Panc1 (cell line): ENCODE measurements around the gene TIGAR. TPM values are rescaled to one million over a fixed set of nuclear protein-coding genes. Genes with fewer than 3 reads are reported as not detected.

Source experiments
- ATAC-seq: fragments of 200-7000 bp; cut with Tn5 transposase; 2 replicates; pipeline ENCODE4 v1.9.1; 2020; ENCODE audit warnings: mild to moderate bottlenecking, moderate library complexity
- BruUV-seq: library from RNA; stranded (reverse); fragments of 400-500 nt; replicated peaks from 2 replicates; lab custom pipeline; 2021; lab: Mats Ljungman, UMichigan
- CTCF ChIA-PET: fragments of 300-600 bp; sonication (Branson Sonifier 250); formaldehyde crosslinking; loops from one replicate; lab custom pipeline; 2022; ENCODE audit warnings: antibody characterized with exemption; lab: Charles Lee
- POLR2A ChIA-PET: fragments of 300-600 bp; sonication (Branson Sonifier 250); formaldehyde crosslinking; loops from one replicate; lab custom pipeline; 2022; ENCODE audit warnings: antibody characterized with exemption; lab: Charles Lee
- DNase-seq: peaks from one replicate; pipeline ENCODE4 v3.0.0-alpha.2; 2010; ENCODE audit warnings: low read depth, low spot score
- H3K27ac ChIP-seq: 2 replicates; pipeline ENCODE4 v1.5.1; 2011; ENCODE audit warnings: mild to moderate bottlenecking, low read length, inconsistent platforms
- H3K27me3 ChIP-seq: fragments of 200-500 bp; sonication (Bioruptor generic); 2 replicates; pipeline ENCODE4 v1.6.0; 2014; ENCODE audit warnings: low read length, inconsistent platforms; ENCODE audit not compliant: control insufficient read depth, insufficient read depth
- H3K36me3 ChIP-seq: fragments of 200-500 bp; sonication (Bioruptor generic); 2 replicates; pipeline ENCODE4 v1.5.1; 2014; ENCODE audit warnings: inconsistent platforms, mild to moderate bottlenecking, low read length, moderate library complexity; ENCODE audit not compliant: control insufficient read depth, insufficient read depth
- H3K4me1 ChIP-seq: 2 replicates; pipeline ENCODE4 v1.5.1; 2011; ENCODE audit warnings: inconsistent platforms, mild to moderate bottlenecking, low read length, moderate library complexity; ENCODE audit not compliant: control insufficient read depth, insufficient read depth
- H3K4me3 ChIP-seq, 2 experiments: 2 replicates each; pipeline ENCODE4 v1.5.1; 2011 to 2012; ENCODE audit warnings: low read depth in 2 of 2, low read length in 2 of 2, mild to moderate bottlenecking in 2 of 2, inconsistent platforms in 1 of 2, moderate library complexity in 1 of 2
- H3K9me3 ChIP-seq: fragments of 200-500 bp; sonication (Bioruptor generic); 2 replicates; pipeline ENCODE4 v1.5.1; 2014; ENCODE audit warnings: low read depth, mild to moderate bottlenecking, inconsistent platforms, low read length, moderate library complexity; ENCODE audit not compliant: control insufficient read depth, insufficient read depth
- CTCF ChIP-seq: fragments of 450-650 bp; IDR thresholded peaks from 2 replicates; pipeline ENCODE4 v1.5.1; 2017; ENCODE audit warnings: mild to moderate bottlenecking
- POLR2AphosphoS5 ChIP-seq: IDR thresholded peaks from 2 replicates; pipeline ENCODE4 v1.6.1; 2012; ENCODE audit warnings: mild to moderate bottlenecking, low read depth, low read length, moderate library complexity
- REST ChIP-seq, 2 experiments: IDR thresholded peaks; 2 replicates each; pipeline ENCODE4 v1.6.1; 2011 to 2012; ENCODE audit warnings: low read depth in 2 of 2, control low read depth in 1 of 2, low read length in 1 of 2, mild to moderate bottlenecking in 1 of 2, moderate library complexity in 1 of 2; ENCODE audit not compliant: insufficient read depth in 1 of 2
- SIN3A ChIP-seq: IDR thresholded peaks from 2 replicates; pipeline ENCODE4 v1.6.1; 2012; ENCODE audit warnings: low read depth, mild to moderate bottlenecking, low read length, moderate library complexity, borderline replicate concordance; ENCODE audit not compliant: insufficient read depth
- TCF7L2 ChIP-seq: IDR thresholded peaks from 2 replicates; pipeline ENCODE4 v1.6.1; 2011; ENCODE audit warnings: mild to moderate bottlenecking, low read depth, low read length, inconsistent platforms
- in situ Hi-C: cut with HindIII; loops from 2 replicates; pipeline ENCODE4 v1.10.0; 2016; ENCODE audit warnings: low sequenced_read_pairs, low pct_unique_long_range_greater_than_20kb
- intact Hi-C: fragments of 100-400 bp; cut with micrococcal nuclease; formaldehyde crosslinking; loops from one replicate; pipeline ENCODE4 v1.10.0; 2022; ENCODE audit not compliant: unreplicated experiment
- total RNA-seq: library from RNA; stranded (reverse); gene quantifications from one replicate; pipeline ENCODE4 v1.2.1, GENCODE V29; 2021; ENCODE audit not compliant: unreplicated experiment

The TIGAR gene
- total RNA-seq, 1 experiment from 2014 or later: 17.4 TPM

- Histone ChIP-seq H3K4me3 (no peak overlapping the region), H3K27me3 (no peaks in the 10 kb centered on the region), H3K36me3 (no peaks in the 10 kb centered on the region), H3K4me1 (no peaks in the 10 kb centered on the region), H3K9me3 (no peaks in the 10 kb centered on the region), H3K27ac (no peak overlapping the region)
- DNase-seq: no peak
- no peak for TF ChIP-seq TCF7L2
- no peak for TF ChIP-seq POLR2AphosphoS5
- TF ChIP-seq CTCF: no peak
- TF ChIP-seq SIN3A: no peak
- no peak for TF ChIP-seq REST (IDR thresholded peaks at IDR 0.05; ENCODE audit: insufficient read depth in 1 of 2, low read depth in 2 of 2, low read length in 1 of 2)
- ATAC-seq: no peak
- intact Hi-C loops (no loop called here), in situ Hi-C loops (no loop called here)
- CTCF ChIA-PET: no interaction called here
- BruUV-seq: no TSS peak
- POLR2A ChIA-PET: no interaction called here
These were observed 9.2 kb upstream of the TIGAR start for GRCh38 chr12:4311776-4312175.

GRCh38 chr12:4312251-4312650, 8.8 kb upstream of the TIGAR start:
- Histone ChIP-seq H3K9me3 (no peaks in the 10 kb centered on the region), H3K27me3 (no peaks in the 10 kb centered on the region), H3K4me3 (no peak overlapping the region), H3K27ac (no peak overlapping the region), H3K4me1 (no peaks in the 10 kb centered on the region), H3K36me3 (no peaks in the 10 kb centered on the region)
- TF ChIP-seq POLR2AphosphoS5 (no peak), CTCF (no peak), REST (IDR thresholded peaks at IDR 0.05; ENCODE audit: insufficient read depth in 1 of 2, low read depth in 2 of 2, low read length in 1 of 2) (no peak), SIN3A (no peak), TCF7L2 (no peak)
- ATAC-seq (no peak), DNase-seq (no peak)
- in situ Hi-C loops: no loop called here
- POLR2A ChIA-PET: no interaction called here
- CTCF ChIA-PET: no interaction called here
- no TSS peak for BruUV-seq
- intact Hi-C loops: no loop called here
